Stimulated activated CD8-positive, alpha-beta memory T cell treated with anti-CD3 and anti-CD28 coated beads, Interleukin-4, amount 100 ng/mL, for 24 hours (primary cell): ENCODE data around the gene COG7.
"Not testable (repeated sequence)": the region's sequence is repeated elsewhere in the genome, so short reads cannot be mapped to it uniquely, and the experiment has no call there.

Source experiments
- DNase-seq: peaks from one replicate; pipeline ENCODE4 v3.0.0-alpha.2; 2020; ENCODE audit warnings: low read depth

The COG7 gene

GRCh38 chr16:23469814-23470213, 16.8 kb upstream of the COG7 start:
- DNase-seq: no peak

GRCh38 chr16:23466162-23466885, 13.3 kb upstream of the COG7 start:
- no peak for DNase-seq

- DNase-seq: no peak
These were observed 12.2 kb upstream of the COG7 start for GRCh38 chr16:23465179-23465578.

- DNase-seq: no peak
These were observed 11.2 kb upstream of the COG7 start for GRCh38 chr16:23464196-23464595.

- DNase-seq: not testable (repeated sequence)
These were observed 10.0 kb upstream of the COG7 start for GRCh38 chr16:23462994-23463393.

- DNase-seq: no peak
These were observed 506 bp upstream of the COG7 start for GRCh38 chr16:23453338-23454052.

GRCh38 chr16:23452221-23452571, 793 bp downstream of the COG7 start:
- DNase-seq: no peak

- DNase-seq: no peak
These were observed 4.6 kb downstream of the COG7 start for GRCh38 chr16:23448392-23448791.

GRCh38 chr16:23437542-23437941, 15.4 kb downstream of the COG7 start:
- not testable (repeated sequence) for DNase-seq

- no peak for DNase-seq
These were observed 16.0 kb downstream of the COG7 start for GRCh38 chr16:23436951-23437350.

GRCh38 chr16:23435500-23435899, 17.5 kb downstream of the COG7 start:
- DNase-seq: peak; percentile 42

GRCh38 chr16:23434380-23434779, 18.6 kb downstream of the COG7 start:
- no peak for DNase-seq

- no peak for DNase-seq
These were observed 19.6 kb downstream of the COG7 start for GRCh38 chr16:23433261-23433920.

- no peak for DNase-seq
These were observed 20.5 kb downstream of the COG7 start for GRCh38 chr16:23432176-23433128.

- no peak for DNase-seq
These were observed 24.6 kb downstream of the COG7 start for GRCh38 chr16:23428351-23428750.

GRCh38 chr16:23424292-23424958, 28.6 kb downstream of the COG7 start:
- DNase-seq: no peak

- DNase-seq: no peak
These were observed 29.4 kb downstream of the COG7 start for GRCh38 chr16:23423496-23424049.

- no peak for DNase-seq
These were observed 33.0 kb downstream of the COG7 start for GRCh38 chr16:23420011-23420410.

GRCh38 chr16:23416816-23417215, 36.2 kb downstream of the COG7 start:
- DNase-seq: no peak

- no peak for DNase-seq
These were observed 38.3 kb downstream of the COG7 start for GRCh38 chr16:23414731-23415130.

GRCh38 chr16:23410176-23410575, 42.8 kb downstream of the COG7 start:
- DNase-seq: no peak
